ENCODE measurements around the gene CCDC167. TPM values are rescaled to one million over a fixed set of nuclear protein-coding genes. Genes with fewer than 3 reads are reported as not detected.

CCDC167 gene
- total RNA-seq, 1 experiment from 2014 or later = 53.5 TPM

- no peak for DNase-seq (ENCODE audit: low spot score)
Measured at GRCh38 chr6:37489697-37490336, 9.9 kb downstream of the CCDC167 start.

GRCh38 chr6:37488476-37488875, 11.2 kb downstream of the CCDC167 start:
- DNase-seq (ENCODE audit: low spot score) = no peak

GRCh38 chr6:37487591-37488380, 11.9 kb downstream of the CCDC167 start:
- DNase-seq (ENCODE audit: low spot score) = no peak

- no peak for DNase-seq (ENCODE audit: low spot score)
Measured at GRCh38 chr6:37486121-37486839, 13.4 kb downstream of the CCDC167 start.

- DNase-seq (ENCODE audit: low spot score) = no peak
Measured at GRCh38 chr6:37485291-37485702, 14.4 kb downstream of the CCDC167 start.

- no peak for DNase-seq (ENCODE audit: low spot score)
Measured at GRCh38 chr6:37484786-37485170, 14.9 kb downstream of the CCDC167 start.

- DNase-seq (ENCODE audit: low spot score) = peak; percentile 45
Measured at GRCh38 chr6:37483917-37484785, 15.5 kb downstream of the CCDC167 start.

GRCh38 chr6:37483252-37483901, 16.3 kb downstream of the CCDC167 start:
- no peak for DNase-seq (ENCODE audit: low spot score)

- DNase-seq (ENCODE audit: low spot score) = no peak
Measured at GRCh38 chr6:37482606-37483251, 17.0 kb downstream of the CCDC167 start.

GRCh38 chr6:37481711-37482605, 17.7 kb downstream of the CCDC167 start:
- no peak for DNase-seq (ENCODE audit: low spot score)

- no peak for DNase-seq (ENCODE audit: low spot score)
Measured at GRCh38 chr6:37480951-37481534, 18.6 kb downstream of the CCDC167 start.

- no peak for DNase-seq (ENCODE audit: low spot score)
Measured at GRCh38 chr6:37480118-37480736, 19.5 kb downstream of the CCDC167 start.

GRCh38 chr6:37479266-37479854, 20.3 kb downstream of the CCDC167 start:
- no peak for DNase-seq (ENCODE audit: low spot score)

- DNase-seq (ENCODE audit: low spot score) = no peak
Measured at GRCh38 chr6:37478827-37479226, 20.9 kb downstream of the CCDC167 start.

GRCh38 chr6:37477656-37478435, 21.8 kb downstream of the CCDC167 start:
- no peak for DNase-seq (ENCODE audit: low spot score)

- no peak for DNase-seq (ENCODE audit: low spot score)
Measured at GRCh38 chr6:37477191-37477590, 22.5 kb downstream of the CCDC167 start.

GRCh38 chr6:37474316-37474715, 25.4 kb downstream of the CCDC167 start:
- no peak for DNase-seq (ENCODE audit: low spot score)

All from H4 (cell line).